ENCODE data around the gene RAB24. TPM values are rescaled to one million over a fixed set of nuclear protein-coding genes. Genes with fewer than 3 reads are reported as not detected.

The RAB24 gene
- total RNA-seq, 4 donors from 2014 or later, result 18.9 to 38.9 (median 23.8) TPM

DNA sequence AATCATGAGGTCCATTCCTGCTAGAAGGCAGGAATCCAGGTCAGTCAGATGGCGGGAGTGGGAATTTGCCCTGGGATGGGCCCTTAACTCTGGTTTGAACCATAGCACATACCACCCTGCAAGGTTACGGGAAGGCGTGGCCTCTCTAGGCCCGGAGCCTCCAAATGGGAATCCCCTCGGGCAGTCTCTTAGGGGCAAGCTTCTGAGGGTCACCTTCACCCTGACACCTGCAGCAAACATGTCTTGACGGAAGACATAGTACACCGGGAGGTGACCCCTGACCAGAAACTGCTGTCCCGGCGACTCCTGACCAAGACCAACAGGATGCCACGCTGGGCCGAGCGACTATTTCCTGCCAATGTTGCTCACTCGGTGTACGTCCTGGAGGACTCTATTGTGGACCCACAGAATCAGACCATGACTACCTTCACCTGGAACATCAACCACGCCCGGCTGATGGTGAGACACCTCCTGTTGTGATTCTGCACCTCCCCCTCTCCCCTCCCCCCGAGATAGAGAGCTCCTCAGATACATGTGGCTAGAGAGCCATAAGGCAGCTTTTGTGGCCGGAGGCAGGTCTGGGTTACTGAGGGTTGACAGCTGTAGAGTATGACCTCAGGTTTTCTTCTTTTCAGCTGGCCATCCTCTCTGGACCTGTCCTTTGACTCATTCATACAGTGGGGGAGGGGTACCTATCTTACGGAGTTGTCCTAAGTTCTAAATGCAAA is 1.0 kb upstream of the RAB24 start:
- DNase-seq (ENCODE audit: low spot score) (no peak), ATAC-seq (ENCODE audit: low FRiP score) (no peak)
- TF ChIP-seq, protein P1, sequence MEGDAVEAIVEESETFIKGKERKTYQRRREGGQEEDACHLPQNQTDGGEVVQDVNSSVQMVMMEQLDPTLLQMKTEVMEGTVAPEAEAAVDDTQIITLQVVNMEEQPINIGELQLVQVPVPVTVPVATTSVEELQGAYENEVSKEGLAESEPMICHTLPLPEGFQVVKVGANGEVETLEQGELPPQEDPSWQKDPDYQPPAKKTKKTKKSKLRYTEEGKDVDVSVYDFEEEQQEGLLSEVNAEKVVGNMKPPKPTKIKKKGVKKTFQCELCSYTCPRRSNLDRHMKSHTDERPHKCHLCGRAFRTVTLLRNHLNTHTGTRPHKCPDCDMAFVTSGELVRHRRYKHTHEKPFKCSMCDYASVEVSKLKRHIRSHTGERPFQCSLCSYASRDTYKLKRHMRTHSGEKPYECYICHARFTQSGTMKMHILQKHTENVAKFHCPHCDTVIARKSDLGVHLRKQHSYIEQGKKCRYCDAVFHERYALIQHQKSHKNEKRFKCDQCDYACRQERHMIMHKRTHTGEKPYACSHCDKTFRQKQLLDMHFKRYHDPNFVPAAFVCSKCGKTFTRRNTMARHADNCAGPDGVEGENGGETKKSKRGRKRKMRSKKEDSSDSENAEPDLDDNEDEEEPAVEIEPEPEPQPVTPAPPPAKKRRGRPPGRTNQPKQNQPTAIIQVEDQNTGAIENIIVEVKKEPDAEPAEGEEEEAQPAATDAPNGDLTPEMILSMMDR (IDR thresholded peaks at IDR 0.05), result no peak

GRCh38 chr5:177303925-177304391 is 439 bp upstream of the RAB24 start:
- ATAC-seq (ENCODE audit: low FRiP score) (no peak), DNase-seq (ENCODE audit: low spot score) (no peak)
- TF ChIP-seq, protein P1 (IDR thresholded peaks at IDR 0.05), result no peak

DNA sequence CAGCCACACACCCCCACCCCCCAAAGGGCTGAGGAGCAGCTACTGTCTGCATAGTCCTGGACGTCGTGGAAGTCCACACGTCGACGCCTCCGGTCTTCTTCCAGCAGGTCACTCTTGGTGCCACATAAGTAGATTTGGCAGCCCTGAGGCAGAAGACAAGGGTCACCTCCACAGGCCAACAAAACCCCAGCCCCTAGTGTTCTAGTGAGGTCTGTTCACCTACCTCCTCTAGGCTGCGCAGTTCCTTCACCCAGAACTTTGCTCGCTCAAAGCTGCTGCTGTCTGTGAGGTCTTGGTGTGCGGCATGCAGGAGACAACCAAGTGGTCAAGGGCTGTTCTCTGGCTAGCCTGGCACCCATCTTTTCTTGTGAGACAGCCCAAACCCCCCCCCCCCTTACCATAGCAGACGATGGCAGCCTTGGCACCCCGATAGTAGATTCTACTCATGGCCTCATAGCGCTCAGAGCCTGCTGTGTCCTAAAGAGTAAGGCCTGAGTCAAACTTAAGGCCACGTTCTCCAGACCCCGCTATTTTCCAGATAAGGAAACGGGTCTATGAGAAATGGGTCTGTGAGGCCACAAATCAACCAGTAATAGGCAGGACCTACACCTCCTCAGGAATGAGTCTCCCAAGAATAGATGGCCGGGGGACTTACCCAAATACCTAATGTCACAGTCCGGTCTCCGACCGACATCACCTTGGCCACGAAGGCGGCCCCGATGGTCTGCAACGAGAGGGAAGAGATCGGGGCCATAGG is 987 bp downstream of the RAB24 start:
- no peak for ATAC-seq (ENCODE audit: low FRiP score)
- TF ChIP-seq, protein P1 (IDR thresholded peaks at IDR 0.05), result no peak
- no peak for DNase-seq (ENCODE audit: low spot score)

DNA sequence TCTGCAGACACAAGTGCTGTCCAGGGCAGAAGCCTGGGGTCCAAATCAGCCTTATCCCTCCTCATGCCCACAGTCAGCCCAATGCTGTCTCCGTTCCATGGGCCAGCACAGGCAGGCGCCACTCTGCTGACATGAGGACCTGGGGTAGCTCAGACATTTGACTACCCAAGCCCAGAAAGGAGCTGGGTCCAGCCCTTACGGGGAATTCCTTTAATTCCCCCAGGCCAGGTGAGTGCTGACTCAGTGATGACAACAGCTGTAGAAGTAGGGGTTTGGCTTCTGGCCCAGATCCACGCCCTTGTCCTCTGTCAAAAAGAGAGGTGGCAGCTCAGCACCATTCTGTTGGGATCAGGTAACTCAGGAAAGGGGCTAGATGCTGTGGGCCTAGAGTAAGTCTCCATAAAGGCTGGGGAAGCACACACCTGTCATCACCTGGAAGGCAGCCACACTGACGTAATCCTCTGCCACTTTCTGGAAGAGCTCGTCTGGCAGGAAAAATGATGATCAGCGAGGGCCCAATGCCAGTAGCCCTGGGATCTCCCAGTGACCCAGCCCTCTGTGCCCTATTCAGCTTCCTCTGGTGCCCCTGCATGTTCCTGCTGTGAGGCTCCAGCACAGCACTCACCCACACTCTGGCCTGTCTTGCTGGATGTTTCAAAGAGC is 1.9 kb downstream of the RAB24 start:
- ATAC-seq (ENCODE audit: low FRiP score), result peak; percentile 18
- DNase-seq (ENCODE audit: low spot score), result no peak
- TF ChIP-seq, protein P1 (IDR thresholded peaks at IDR 0.05), result no peak

DNA sequence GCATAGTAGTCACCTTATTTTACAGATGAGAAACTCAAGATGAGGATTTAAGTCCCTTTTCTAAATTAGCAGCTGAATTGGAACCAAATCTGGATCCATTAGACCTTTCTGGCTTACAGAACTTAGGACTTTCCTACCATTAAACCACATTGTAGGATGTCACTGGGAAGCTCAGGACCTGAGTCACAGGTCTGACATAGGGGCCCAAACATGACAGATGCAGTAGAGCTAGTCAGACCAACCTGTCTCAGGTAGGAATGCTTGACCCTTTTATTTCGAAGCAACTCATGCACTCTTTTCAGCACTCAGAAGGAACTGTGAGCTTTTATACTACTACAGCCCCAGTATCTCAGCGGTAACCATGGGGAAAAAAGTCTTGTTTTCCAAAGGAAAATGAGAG is 2.6 kb downstream of the RAB24 start:
- TF ChIP-seq, protein P1 (IDR thresholded peaks at IDR 0.05), result no peak
- DNase-seq (ENCODE audit: low spot score) (no peak), ATAC-seq (ENCODE audit: low FRiP score) (no peak)

DNA sequence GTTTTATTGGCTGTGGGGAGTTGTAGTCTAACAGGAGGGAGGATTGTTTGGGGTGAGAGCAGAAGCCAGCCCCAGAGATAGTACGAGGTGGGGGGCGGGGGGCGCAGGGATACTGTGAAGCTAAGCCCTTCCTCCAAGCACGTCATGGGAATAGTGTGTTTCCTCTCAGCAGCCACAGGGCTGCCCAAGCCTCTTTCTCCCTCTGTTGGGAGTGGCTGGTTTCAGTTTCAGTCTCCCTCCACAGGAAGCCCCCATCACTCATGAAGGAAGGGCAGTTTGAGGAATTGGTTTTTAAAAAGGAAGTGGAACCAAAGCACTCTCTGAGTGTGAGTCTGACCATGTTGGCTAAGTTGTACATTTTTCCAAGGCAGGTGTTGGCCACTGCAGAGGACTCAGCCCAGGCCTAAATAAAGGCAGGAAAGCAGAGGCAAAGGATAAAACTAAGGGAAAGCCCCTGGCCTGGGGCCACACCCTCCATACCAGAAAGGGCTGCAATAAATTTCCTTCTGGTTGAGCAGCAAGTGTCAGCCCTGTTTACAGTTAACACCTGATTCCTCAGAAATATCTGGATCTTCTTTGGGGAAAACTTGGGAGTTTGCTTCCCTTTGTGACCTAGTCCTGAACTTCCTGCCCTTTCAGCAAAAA is 3.2 kb downstream of the RAB24 start:
- DNase-seq (ENCODE audit: low spot score) (no peak), ATAC-seq (ENCODE audit: low FRiP score) (peak; percentile 54)
- TF ChIP-seq, protein P1 (IDR thresholded peaks at IDR 0.05), result no peak

Data from omental fat pad (tissue), 4 donors.